ENCODE measurements around the gene AAMDC. TPM values are rescaled to one million over a fixed set of nuclear protein-coding genes. Genes with fewer than 3 reads are reported as not detected.

AAMDC gene
- polyA plus RNA-seq, 3 donors: 8.9 to 32.9 (median 28.1) TPM

DNA sequence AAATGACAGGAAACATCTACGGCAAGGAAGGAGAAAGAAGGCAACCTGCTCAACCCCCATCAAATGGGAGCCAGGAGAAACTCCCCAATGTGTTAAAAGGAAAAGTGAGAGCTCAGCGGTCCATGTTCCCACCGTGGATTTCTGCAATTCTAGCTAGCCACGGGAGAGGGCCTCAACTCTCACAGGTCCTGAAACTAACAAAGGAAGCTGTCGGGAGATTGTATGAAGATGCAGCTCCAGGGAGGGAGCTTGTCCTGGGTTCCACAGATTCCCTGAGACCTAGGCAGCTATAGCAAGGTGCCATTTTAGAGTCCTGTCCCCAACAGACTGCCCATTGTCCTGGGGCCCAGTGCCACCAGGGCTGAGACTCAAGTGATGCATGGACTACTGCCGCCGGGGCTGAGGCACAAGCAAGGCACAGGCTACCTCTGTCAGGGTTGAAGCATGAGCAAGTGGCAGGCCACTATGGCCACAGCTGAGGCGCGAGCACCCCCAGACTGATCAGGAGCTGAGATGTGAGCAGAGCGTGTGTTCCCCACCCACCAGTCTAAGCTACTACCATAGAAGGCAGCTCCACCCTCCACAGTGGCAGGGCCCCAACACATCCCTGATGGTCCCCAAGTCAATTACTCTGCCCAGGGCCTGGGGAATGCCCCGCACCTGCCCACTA lies 31.7 kb upstream of the AAMDC start:
- TF ChIP-seq, protein P1, sequence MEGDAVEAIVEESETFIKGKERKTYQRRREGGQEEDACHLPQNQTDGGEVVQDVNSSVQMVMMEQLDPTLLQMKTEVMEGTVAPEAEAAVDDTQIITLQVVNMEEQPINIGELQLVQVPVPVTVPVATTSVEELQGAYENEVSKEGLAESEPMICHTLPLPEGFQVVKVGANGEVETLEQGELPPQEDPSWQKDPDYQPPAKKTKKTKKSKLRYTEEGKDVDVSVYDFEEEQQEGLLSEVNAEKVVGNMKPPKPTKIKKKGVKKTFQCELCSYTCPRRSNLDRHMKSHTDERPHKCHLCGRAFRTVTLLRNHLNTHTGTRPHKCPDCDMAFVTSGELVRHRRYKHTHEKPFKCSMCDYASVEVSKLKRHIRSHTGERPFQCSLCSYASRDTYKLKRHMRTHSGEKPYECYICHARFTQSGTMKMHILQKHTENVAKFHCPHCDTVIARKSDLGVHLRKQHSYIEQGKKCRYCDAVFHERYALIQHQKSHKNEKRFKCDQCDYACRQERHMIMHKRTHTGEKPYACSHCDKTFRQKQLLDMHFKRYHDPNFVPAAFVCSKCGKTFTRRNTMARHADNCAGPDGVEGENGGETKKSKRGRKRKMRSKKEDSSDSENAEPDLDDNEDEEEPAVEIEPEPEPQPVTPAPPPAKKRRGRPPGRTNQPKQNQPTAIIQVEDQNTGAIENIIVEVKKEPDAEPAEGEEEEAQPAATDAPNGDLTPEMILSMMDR (IDR thresholded peaks at IDR 0.05): no peak
- Histone ChIP-seq H3K4me1 (ENCODE audit: control insufficient read depth in 1 of 2, insufficient read depth in 2 of 2, low read length in 2 of 2) (no peaks in the 10 kb centered on the region), H3K27ac (ENCODE audit: low read depth in 1 of 2, low read length in 2 of 2) (no peak overlapping the region), H3K4me2 (replicated peaks; ENCODE audit: extremely low read depth, low read length, poor library complexity, severe bottlenecking) (no peak overlapping the region), H3K36me3 (replicated peaks in 1 of 2; ENCODE audit: control insufficient read depth in 1 of 2, insufficient read depth in 2 of 2, low read length in 2 of 2) (peaks cover 6 to 26% of the 10 kb centered on the region in 2 donors), H3K4me3 (replicated peaks in 1 of 3; ENCODE audit: low read depth in 2 of 3, low read length in 3 of 3) (no peak overlapping the region), H3K9ac (ENCODE audit: insufficient read depth, low read length, poor library complexity, severe bottlenecking) (no peak overlapping the region), H4K20me1 (ENCODE audit: insufficient read depth, low read length) (peaks cover 100% of the 10 kb centered on the region), H3K27me3 (ENCODE audit: control insufficient read depth in 2 of 2, insufficient read depth in 2 of 2, low read length in 2 of 2) (no peaks in the 10 kb centered on the region), H3K79me2 (ENCODE audit: insufficient read depth, low read length) (peaks cover 95% of the 10 kb centered on the region), H2AFZ (ENCODE audit: insufficient read depth, low read depth, low read length, poor library complexity, severe bottlenecking) (no peak overlapping the region), H3K9me3 (replicated peaks in 1 of 2; ENCODE audit: control insufficient read depth in 1 of 2, insufficient read depth in 1 of 2, low read length in 2 of 2) (peaks cover 10 to 17% of the 10 kb centered on the region in 2 donors)
- Mint-ChIP-seq H3K4me1 (peaks cover 3% of the 10 kb centered on the region), H3K9me3 (peaks cover 5 to 19% (median 11%) of the 10 kb centered on the region in 7 donors), H3K27ac (peak overlapping the region in 2 of 7 donors; percentile 21 to 36), H3K36me3 (peaks cover 19 to 40% of the 10 kb centered on the region in 2 donors), H3K27me3 (ENCODE audit: low read depth in 3 of 3) (no peaks in the 10 kb centered on the region), H3K4me3 (no peak overlapping the region)
- WGBS (ENCODE audit: insufficient coverage): 92% methylated on average over 10 of the region's 11 CpGs
- no peak for DNase-seq
- intact Hi-C loops (cut with micrococcal nuclease): no loop called here

DNA sequence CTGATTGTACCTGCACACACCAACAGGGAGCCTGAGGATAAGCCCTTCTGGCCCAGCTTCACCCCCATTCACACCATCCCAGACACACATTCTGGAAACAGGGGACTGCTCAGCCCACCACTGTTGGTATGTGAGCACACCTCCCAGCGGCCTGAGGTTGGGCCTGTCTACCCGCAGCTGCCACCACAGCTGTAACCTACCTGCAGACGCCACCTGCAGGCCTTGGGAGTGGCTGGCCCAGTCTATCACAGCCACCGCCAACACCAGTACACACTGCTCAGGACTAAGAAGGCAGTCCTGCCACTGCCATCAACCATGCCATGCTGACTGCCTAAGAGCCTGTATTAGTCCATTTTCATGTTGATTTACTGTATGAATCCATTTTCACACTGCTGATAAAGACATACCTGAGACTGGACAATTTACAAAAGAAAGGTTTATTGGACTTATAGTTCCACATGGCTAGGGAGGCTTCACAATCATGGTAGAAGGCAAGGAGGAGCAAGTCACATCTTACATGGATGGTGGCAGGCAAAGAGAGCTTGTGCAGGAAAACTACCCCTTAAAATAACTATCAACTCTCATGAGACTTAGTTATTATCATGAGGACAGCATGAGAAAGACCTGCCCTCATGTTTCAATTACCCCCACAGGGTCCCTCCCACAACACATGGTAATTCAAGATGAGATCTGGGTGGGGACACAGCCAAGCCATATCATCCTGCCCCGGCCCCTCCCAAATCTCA lies 31.0 kb upstream of the AAMDC start:
- H3K79me2 ChIP-seq (ENCODE audit: insufficient read depth, low read length): peaks cover 94% of the 10 kb centered on the region
- 96% methylated on average over 5 of the region's 5 CpGs for WGBS (ENCODE audit: insufficient coverage)
- H3K36me3 ChIP-seq (replicated peaks in 1 of 2; ENCODE audit: control insufficient read depth in 1 of 2, insufficient read depth in 2 of 2, low read length in 2 of 2): peaks cover 6 to 26% of the 10 kb centered on the region in 2 donors
- intact Hi-C loops (cut with micrococcal nuclease): no loop called here
- H3K4me2 ChIP-seq (replicated peaks; ENCODE audit: extremely low read depth, low read length, poor library complexity, severe bottlenecking): no peak overlapping the region
- H3K4me3 ChIP-seq (replicated peaks in 1 of 3; ENCODE audit: low read depth in 2 of 3, low read length in 3 of 3): no peak overlapping the region
- H3K36me3 Mint-ChIP-seq: peaks cover 19 to 40% of the 10 kb centered on the region in 2 donors
- H3K27ac Mint-ChIP-seq: no peak overlapping the region
- TF ChIP-seq, protein P1 (IDR thresholded peaks at IDR 0.05): no peak
- no peaks in the 10 kb centered on the region for H3K27me3 ChIP-seq (ENCODE audit: control insufficient read depth in 2 of 2, insufficient read depth in 2 of 2, low read length in 2 of 2)
- no peaks in the 10 kb centered on the region for H3K4me1 ChIP-seq (ENCODE audit: control insufficient read depth in 1 of 2, insufficient read depth in 2 of 2, low read length in 2 of 2)
- H3K4me1 Mint-ChIP-seq: peaks cover 3% of the 10 kb centered on the region
- H3K4me3 Mint-ChIP-seq: no peak overlapping the region
- H3K27me3 Mint-ChIP-seq (ENCODE audit: low read depth in 3 of 3): no peaks in the 10 kb centered on the region
- no peak overlapping the region for H3K27ac ChIP-seq (ENCODE audit: low read depth in 1 of 2, low read length in 2 of 2)
- no peak for DNase-seq
- H4K20me1 ChIP-seq (ENCODE audit: insufficient read depth, low read length): peaks cover 100% of the 10 kb centered on the region
- no peak overlapping the region for H2AFZ ChIP-seq (ENCODE audit: insufficient read depth, low read depth, low read length, poor library complexity, severe bottlenecking)
- peaks cover 10 to 17% of the 10 kb centered on the region in 2 donors for H3K9me3 ChIP-seq (replicated peaks in 1 of 2; ENCODE audit: control insufficient read depth in 1 of 2, insufficient read depth in 1 of 2, low read length in 2 of 2)
- H3K9ac ChIP-seq (ENCODE audit: insufficient read depth, low read length, poor library complexity, severe bottlenecking): no peak overlapping the region
- peaks cover 5 to 19% (median 11%) of the 10 kb centered on the region in 7 donors for H3K9me3 Mint-ChIP-seq
